ENCODE results near the gene SAMD9L.
"Not testable (repeated sequence)": the region's sequence is repeated elsewhere in the genome, so short reads cannot be mapped to it uniquely, and the experiment has no call there.

The SAMD9L gene

DNA sequence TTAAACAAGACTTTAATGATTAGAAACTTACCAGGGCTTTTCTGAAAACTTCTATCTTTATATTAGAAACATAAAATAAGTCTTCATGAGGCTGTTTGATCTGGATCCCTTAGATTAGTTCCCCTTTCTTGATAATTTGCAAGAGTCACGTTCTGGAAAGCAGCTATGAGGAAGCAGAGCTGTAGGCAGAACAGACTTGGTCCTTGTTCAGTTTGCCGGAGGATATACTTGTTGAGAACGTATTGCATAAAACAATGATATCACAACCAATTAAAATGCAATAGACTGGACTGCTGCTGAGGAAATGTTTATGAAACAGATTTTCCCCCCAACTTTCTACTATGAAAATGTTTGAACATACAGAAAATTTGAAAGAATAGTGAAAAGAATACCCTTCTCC lies 2.8 kb downstream of the SAMD9L start:
- no peak for DNase-seq

DNA sequence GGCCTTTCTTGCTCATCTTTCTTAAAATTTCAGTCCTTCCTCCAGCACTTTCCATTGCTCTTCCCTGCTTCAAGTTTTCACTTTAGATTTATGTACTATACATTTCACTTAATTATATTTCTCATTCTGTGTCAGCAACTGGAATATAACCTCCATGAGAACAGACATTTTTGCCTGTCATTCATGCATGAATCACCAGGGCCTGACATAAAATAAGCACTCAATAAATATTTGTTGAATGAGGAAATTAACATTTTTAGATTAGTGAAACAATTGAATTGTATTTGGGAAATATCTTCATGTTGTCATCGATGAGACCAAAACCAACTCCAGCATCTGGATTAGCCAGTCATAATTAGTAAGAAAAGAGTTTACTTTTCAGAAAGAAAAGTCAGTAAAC lies 6.1 kb downstream of the SAMD9L start:
- no peak for DNase-seq

DNA sequence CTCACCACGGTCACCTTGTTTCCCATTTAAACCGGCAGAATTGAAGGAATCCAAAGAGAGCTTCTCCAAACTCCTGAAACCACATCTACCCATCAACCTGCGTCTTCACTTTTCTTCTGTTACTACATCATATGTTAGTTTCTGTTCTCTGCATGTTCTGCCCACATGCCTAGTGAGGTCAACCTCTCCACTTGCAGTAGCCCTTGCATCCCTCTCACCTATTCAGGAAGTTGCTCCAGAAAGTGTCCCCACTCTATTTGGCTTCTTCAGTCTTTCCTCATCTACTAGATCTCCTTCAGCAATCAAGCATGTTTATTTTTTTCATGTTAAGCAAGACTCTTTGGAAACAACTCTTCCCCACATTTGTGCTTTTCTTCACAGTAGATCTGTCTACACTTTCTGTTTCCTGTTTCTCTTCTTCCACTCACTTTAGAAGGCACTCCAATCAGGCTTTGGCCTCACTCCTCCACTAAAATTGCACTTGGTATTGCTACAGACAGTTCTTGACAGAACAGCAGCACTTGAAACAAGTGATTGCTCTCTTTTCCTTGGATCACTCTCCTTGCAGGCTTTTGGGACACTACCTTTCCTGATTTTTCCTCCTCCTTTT lies 7.5 kb downstream of the SAMD9L start:
- DNase-seq, result no peak

DNA sequence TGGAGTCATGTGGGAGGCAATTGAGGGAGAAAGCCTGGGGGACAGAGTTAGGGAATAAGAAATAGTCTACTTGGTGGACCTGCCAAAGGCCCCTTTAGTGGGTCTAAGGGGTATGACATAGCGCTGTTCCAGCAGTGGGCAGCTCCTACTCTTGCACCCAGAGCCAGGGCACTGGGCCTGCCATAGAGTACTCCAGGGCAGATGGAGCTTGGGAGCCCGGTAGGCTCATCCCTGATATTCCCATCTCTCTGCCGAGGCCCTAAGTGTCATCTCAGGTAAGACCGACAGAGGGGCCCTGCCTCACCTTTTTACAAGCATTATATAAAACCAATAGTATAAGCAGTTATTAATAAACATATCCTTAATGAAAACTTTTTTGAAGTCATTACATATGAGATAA lies 9.6 kb downstream of the SAMD9L start:
- no peak for DNase-seq

DNA sequence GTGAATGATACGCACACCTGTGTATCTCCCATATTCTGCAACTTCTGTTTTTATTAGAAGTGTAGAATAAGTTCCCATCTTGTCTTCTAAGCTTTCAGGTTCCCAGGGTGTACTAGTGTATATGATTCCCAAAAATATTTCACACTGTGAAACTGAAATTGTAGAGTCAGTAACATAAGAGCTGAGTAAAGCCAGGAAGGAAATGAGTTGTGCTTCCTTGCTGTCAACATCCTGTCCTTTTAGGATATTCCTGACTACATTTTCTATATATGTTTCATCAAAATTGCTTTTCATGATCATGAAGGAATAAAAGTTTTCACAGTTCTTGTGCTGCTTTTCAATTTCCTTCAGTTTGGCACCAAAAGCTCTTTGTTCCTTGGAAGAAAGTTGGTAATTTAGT lies 15.2 kb downstream of the SAMD9L start:
- DNase-seq, result no peak

DNA sequence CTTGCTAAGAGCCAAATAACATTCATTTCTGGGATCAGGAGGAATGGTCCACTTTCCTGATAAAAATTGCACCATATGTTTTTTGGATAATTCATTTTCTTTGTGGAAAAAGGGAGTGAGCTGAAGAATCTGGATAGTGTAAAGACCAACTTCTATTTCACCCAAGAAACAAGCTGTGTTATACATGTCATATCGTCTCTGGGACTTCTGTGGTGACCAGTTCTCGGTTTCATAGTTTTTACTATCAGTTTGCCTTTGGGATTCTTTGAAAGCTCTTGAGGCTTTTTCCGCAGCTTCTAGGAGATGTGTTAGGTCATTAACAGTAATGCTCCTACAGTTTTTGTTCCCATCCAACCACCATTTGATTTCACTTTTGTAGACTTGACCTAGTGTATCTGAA lies 16.0 kb downstream of the SAMD9L start:
- DNase-seq, result no peak

DNA sequence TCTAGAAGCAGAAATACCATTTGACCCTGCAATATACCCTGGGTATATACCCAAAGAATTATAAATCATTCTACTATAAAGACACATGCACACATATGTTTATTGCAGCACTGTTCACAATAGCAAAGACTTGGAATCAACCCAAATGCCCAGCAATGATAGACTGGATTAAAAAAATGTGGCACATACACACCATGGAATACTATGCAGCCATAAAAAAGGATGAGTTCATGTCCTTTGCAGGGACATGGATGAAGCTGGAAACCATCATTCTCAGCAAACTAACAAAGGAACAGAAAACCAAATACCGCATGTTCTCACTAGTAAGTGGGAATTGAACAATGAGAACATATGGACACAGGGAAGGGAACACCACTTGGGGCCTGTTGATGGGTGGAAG lies 21.2 kb downstream of the SAMD9L start:
- not testable (repeated sequence) for DNase-seq

DNA sequence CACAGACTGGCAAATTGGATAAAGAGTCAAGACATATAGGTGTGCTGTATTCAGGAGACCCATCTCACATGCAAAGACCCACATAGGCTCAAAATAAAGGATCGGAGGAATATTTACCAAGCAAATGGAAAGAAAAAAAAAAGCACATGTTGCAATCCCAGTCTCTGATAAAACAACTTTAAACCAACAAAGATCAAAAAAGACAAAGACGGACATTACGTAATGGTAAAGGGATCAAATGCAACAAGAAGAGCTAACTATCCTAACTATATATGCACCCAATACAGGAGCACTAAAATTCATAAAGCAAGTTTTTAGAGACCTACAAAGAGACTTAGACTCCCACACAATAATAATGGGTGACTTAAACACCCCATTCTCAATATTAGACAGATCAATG lies 24.7 kb downstream of the SAMD9L start:
- DNase-seq, result not testable (repeated sequence)

DNA sequence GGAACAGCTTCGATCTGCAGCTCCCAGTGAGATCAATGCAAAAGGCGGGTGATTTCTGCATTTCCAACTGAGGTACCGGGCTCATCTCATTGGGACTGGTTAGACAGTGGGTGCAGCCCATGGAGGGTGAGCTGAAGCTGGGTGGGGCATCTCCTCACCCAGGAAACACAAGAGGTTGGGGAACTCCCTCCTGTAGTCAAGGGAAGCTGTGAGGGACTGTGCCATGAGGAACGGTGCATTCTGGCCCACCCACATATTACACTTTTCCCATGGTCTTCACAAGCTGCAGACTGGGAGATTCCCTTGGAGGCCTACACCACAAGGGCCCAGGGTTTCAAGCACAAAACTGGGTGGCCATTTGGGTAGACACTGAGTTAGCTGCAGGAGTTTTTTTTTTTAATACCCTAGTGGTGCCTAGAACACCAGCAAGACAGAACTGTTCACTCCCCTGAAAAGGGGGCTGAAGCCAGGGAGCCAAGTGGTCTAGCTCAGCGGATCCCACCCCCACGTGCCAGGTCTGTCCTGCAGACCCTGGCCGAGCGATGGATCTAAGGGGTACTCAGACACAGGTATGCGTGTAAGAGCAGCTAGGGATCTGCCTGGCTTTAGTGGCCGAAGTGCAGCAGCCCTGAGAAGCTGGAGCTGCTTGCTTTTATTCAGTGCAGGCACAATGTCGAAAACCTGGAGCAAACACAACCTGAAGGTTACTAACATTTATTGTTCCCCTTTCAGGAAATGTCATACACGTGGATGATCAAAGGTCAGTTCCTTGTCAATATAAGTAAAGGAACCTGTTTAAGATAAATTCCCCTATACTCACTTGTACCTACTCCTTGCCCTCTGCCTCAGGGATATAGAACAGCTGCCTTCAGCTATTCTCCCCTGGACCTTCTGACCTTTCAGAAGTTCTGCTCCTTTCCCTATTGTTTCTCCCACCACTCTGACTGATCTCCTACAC lies 27.3 kb downstream of the SAMD9L start:
- no peak for DNase-seq

DNA sequence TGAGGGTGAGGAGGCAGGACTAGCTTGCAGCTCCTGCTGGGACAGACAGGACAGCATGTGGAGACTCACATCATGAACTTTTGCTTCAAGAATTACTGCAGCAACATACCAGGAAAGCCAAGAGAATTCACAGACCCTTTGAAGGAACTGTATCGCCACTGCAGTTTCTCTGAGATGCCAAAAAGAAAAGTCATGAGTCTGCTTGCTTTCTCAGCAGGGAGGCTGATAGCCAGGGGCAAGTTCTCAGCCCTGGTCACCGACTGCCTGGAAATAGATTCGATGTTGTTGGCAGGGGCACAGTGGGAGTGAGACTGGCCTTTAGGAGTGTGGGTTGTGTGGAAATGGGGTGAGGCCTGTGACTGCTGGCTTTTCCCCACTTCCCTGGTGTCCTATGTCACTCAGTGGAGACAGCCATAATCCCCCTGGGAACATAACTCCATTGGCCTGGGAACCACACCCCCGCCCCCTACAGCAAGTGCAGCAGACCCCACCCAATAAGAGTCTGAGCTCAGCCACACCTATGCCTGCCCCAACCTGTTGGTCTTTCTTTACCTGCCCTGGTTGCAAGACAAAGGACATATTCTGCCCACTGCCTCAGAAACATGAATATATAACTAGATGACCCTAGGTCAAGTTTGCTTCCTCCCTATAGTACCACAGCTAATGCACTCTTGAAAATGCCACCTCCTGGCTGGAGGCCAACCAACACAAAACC lies 28.8 kb downstream of the SAMD9L start:
- DNase-seq, result no peak

DNA sequence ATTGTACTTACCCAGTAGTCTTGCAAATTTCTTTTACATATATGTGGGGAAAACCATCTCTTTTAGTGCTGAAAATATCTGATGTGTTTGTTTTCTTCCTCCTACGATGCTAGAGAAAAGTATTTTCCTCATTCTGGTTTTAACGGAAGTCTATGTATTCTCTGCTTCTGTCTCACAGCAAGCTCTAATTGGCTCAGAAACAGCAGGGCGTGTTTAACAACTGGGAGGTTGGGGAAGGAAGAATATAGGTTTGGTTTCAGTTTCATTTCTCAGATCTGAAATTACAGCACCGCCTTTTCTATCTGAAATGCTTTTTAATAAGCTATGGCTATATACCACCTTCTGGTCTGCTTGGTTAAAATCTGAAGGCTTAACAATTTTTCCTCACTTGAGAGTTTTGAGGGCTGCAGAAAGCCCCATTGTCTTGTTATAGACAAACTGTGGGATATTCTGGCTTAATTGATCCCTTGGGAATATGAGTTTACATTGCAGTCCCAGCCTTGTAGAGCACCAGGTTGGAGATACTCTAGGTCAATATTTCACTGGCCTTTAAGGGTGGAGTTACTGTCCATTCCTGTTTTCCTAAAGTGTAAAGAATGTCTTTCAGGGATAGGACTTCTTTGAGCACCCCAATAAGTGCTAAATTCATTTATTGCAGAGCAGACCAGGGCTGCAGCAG lies 30.2 kb downstream of the SAMD9L start, which contains the start of gene SAMD9:
SAMD9 (minus strand) TSS at position 128 of the 679 bp plus-strand sequence. CDS start 11,882 bp downstream, outside the sequence.
- DNase-seq, result peak in 5 of 6 experiments; percentile 36 to 77 (median 76)

DNA sequence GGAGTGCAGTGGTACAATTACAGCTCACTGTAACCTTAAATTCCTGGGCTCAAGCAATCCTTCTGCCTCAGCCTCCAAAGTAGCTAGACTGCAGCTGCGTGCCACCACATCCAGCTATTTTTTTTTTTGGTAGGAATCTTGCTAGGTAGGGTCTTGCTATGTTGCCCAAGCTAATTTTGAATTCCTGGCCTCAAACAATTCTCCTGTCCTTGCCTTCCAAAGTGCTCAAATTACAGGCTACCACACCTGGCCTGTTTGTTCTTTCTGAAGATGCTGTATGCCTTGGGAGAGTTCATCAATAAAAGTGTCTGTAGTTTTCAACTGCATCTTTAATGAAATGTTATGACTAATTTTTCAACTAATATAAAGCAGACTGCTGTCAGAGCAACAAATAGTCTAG lies 30.9 kb downstream of the SAMD9L start:
- DNase-seq, result no peak

DNA sequence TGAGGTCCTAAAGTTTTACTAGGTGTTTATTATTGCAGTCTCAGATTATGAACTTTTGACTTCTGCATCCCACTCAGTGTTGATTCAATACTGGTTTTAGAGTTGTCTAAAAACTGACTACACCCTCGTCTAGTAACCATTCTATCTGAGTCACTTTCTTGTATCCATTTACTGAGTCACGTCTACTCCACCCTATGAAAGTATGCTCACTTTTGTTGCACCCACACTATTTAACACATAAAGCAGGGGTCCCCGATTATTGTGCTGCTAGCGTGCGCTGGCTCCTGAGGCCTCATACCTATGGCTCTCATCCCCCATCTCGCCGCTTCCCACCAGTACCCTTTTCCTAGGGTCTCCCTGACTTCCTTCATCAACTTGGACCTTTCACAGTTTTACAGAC lies 32.4 kb downstream of the SAMD9L start:
- no peak for DNase-seq

DNA sequence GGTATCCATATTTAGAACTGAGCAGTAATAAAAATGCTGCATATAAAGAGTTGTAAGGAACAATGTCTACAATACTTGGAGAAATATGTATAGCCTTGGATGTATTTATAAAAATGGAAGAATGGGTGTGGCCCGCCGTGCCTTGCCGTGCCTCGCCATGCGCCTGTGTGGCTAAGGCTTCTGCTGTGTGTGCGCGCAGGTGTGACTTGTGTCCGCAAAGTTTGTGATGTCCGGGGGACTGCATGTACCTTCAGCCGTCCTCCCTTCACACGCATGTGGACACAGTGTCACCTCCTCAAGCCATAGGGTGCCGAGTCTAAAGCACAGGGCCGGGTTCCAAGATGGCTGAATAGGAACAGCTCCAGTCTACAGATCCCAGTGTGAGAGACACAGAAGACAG lies 40.2 kb downstream of the SAMD9L start:
- DNase-seq, result no peak

DNA sequence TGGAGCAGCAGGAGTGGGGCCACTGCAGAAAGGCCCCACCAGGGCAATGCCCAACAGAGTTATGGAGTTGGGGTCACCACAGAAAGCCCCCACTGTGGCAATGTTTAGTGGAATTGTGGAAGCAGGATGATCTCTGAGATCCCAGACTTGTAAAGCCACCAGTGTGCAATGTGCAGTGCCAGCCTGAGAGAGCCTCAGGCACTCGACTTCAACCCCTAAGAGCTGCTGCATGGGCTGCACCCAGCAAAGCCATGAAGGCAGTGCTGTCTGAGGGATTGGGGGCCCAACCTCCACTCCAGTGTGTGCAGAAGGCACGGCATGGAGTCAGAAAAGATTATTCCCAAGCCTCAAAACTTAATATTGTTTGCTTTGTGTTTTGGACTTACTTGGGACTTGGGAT lies 50.8 kb downstream of the SAMD9L start:
- no peak for DNase-seq

DNA sequence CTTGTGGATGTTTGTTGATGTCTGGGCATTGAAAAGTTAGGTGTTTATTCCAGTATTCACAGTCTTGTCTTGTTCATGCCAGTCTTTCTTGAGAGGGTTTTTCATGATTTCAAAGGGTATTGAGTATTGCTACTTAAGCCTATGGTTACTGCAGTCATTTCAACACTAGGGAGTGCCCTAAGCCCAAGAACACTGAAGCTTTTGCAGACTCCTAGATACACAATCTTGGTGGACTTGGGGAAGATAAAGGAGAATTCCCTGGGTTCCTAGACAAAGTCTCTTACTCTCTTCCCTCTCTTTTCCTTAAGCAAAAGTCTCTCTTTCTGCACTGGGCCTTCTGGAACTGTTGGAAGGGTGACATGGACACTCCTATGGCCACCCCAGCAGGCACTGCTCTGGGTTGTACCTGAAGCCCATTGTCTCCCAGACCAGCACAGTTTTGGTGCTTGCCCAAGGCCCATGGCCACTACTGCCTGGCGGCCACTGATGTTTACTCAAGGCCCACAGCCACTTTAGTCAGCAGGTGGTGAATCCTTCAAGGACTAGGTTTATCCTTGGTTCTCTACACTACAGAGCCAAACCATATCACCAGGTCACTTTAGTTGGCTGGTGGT lies 55.3 kb downstream of the SAMD9L start:
- DNase-seq, result no peak

Measured in stimulated activated naive CD4-positive, alpha-beta T cell (primary cell).